Sigmoid colon (tissue), 3 donors: ENCODE data around the gene F13A1.

Source experiments
- POLR2A ChIP-seq, 2 donors: fragments of 450-650 bp; IDR thresholded peaks; one replicate each; pipeline ENCODE4 v1.6.1; 2016; ENCODE audit warnings: antibody characterized with exemption in 2 of 2, mild to moderate bottlenecking in 2 of 2, moderate library complexity in 2 of 2
- TF ChIP-seq, protein P1 (sequence below), 4 experiments: fragments of 450-650 bp in 3 of 4; fragments of 200-600 bp in 1 of 4; IDR thresholded peaks; one replicate each; pipeline ENCODE4 v1.5.1; 2016 to 2019; ENCODE audit warnings: antibody characterized with exemption in 4 of 4, mild to moderate bottlenecking in 3 of 4, moderate library complexity in 2 of 4

DNA sequence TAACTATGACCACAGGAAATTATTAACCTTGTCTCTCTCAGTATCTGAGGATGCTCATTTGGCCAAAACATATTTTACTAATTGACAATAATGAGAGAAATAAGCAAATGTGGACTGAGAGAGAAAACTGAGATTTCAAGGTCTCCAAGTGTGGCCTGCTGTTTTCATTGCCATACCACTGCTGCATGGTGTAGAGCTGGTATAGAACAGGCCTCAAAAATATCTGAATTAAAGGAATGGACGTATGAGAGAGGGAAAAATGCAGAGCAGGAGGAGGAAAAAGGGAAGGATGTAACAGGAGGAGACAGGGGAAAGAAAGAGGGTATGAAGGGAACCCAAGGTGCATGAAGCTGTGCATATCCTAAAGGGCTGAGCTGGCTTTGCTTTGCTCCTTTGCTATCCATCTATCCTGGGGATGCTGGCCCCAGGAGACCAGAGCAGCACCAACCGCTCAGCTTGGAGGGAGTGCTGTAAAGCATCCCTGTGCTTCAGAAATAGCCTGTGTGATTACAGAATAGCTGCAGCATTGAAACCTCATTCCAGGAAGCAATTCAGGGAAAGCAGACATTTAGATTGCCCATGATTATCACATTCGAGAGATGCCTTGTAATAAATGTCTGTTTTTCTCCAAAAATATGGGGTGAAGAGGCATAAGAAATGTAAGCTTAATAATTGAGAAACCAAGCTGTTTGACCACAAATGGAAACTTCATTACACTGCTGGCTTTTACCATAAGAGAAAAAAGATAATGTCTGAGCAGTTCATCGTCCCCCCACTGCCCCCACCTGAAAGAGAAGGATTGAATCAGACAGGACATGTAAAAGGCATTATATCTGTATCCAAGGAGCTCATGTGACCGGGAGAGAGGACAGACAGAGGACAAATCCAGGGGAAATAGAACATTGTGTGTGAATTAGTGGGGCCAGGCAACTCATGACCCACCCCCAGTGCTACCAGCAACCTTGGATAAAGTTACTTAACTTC lies 80.6 kb downstream of the F13A1 start:
- TF ChIP-seq, protein P1, sequence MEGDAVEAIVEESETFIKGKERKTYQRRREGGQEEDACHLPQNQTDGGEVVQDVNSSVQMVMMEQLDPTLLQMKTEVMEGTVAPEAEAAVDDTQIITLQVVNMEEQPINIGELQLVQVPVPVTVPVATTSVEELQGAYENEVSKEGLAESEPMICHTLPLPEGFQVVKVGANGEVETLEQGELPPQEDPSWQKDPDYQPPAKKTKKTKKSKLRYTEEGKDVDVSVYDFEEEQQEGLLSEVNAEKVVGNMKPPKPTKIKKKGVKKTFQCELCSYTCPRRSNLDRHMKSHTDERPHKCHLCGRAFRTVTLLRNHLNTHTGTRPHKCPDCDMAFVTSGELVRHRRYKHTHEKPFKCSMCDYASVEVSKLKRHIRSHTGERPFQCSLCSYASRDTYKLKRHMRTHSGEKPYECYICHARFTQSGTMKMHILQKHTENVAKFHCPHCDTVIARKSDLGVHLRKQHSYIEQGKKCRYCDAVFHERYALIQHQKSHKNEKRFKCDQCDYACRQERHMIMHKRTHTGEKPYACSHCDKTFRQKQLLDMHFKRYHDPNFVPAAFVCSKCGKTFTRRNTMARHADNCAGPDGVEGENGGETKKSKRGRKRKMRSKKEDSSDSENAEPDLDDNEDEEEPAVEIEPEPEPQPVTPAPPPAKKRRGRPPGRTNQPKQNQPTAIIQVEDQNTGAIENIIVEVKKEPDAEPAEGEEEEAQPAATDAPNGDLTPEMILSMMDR (IDR thresholded peaks at IDR 0.05): no peak
- TF ChIP-seq POLR2A (IDR thresholded peaks at IDR 0.05): no peak
